NCI-H2196 treated with DMSO at 0.1 percent for 48 hours (cell line): ENCODE data around the gene VPS45.
"Not testable (repeated sequence)": the region's sequence is repeated elsewhere in the genome, so short reads cannot be mapped to it uniquely, and the experiment has no call there.

Experiments used
- DNase-seq: peaks from one replicate; lab custom pipeline; 2025; ENCODE audit not compliant: unreplicated experiment; lab: John Stamatoyannopoulos, UW

VPS45 gene

GRCh38 chr1:150185481-150185880 is 117.9 kb downstream of the VPS45 start:
- DNase-seq = no peak

GRCh38 chr1:150186438-150186788 is 118.8 kb downstream of the VPS45 start:
- DNase-seq = not testable (repeated sequence)

GRCh38 chr1:150186789-150187559 is 119.4 kb downstream of the VPS45 start:
- peak; percentile 18 for DNase-seq

GRCh38 chr1:150187560-150187931 is 120.0 kb downstream of the VPS45 start:
- DNase-seq = no peak

GRCh38 chr1:150192012-150192411 is 124.4 kb downstream of the VPS45 start:
- DNase-seq = no peak

- DNase-seq = no peak
These were observed 126.9 kb downstream of the VPS45 start for GRCh38 chr1:150194381-150195031.
